Karpas-422 (cell line): ENCODE data around the gene DLK1. TPM values are rescaled to one million over a fixed set of nuclear protein-coding genes. Genes with fewer than 3 reads are reported as not detected.

Source experiments
- DNase-seq: peaks from one replicate; pipeline ENCODE4 v3.0.0-alpha.2; 2015
- H2AFZ ChIP-seq: fragments of 200-600 bp; sonication (generic); 2 replicates; pipeline ENCODE4 v1.6.1; 2014; ENCODE audit warnings: antibody characterized with exemption, low read length, mixed read lengths
- H3K27ac ChIP-seq: fragments of 200-600 bp; sonication (generic); 2 replicates; pipeline ENCODE4 v1.5.1; 2014; ENCODE audit warnings: mild to moderate bottlenecking, low read length, moderate library complexity
- H3K27me3 ChIP-seq: fragments of 200-600 bp; sonication (generic); 2 replicates; pipeline ENCODE4 v1.6.1; 2014; ENCODE audit warnings: low read length, mixed read lengths
- H3K36me3 ChIP-seq: fragments of 200-600 bp; sonication (generic); 2 replicates; pipeline ENCODE4 v1.6.1; 2014; ENCODE audit warnings: low read length, mixed read lengths; ENCODE audit not compliant: insufficient read depth
- H3K4me1 ChIP-seq: fragments of 200-600 bp; sonication (generic); 2 replicates; pipeline ENCODE4 v1.6.1; 2014; ENCODE audit warnings: mild to moderate bottlenecking, low read length, mixed read lengths
- H3K4me2 ChIP-seq: fragments of 200-600 bp; sonication (generic); 2 replicates; pipeline ENCODE4 v1.6.1; 2014; ENCODE audit warnings: low read length, low read depth, mild to moderate bottlenecking; ENCODE audit not compliant: poor library complexity, severe bottlenecking
- H3K4me3 ChIP-seq: fragments of 200-600 bp; sonication (generic); 2 replicates; pipeline ENCODE4 v1.5.1; 2014; ENCODE audit warnings: mild to moderate bottlenecking, antibody characterized with exemption, low read length, mixed read lengths
- H3K79me2 ChIP-seq: fragments of 200-600 bp; sonication (generic); 2 replicates; pipeline ENCODE4 v1.6.1; 2014; ENCODE audit warnings: mild to moderate bottlenecking, low read length, mixed read lengths
- H3K9ac ChIP-seq: fragments of 200-600 bp; sonication (generic); 2 replicates; pipeline ENCODE4 v1.6.0; 2014; ENCODE audit warnings: low read length
- H3K9me2 ChIP-seq: fragments of 200-600 bp; sonication (generic), shearing (Covaris generic); replicated peaks from 2 replicates; pipeline ENCODE4 v1.6.0; 2014; ENCODE audit warnings: mild to moderate bottlenecking, low read length, moderate library complexity; ENCODE audit not compliant: insufficient read depth
- H3K9me3 ChIP-seq: fragments of 300-700, 200-600 bp; sonication (generic); 2 replicates; pipeline ENCODE4 v1.6.1; 2014; ENCODE audit warnings: low read length, mixed read lengths
- H4K20me1 ChIP-seq: fragments of 200-600 bp; sonication (generic); 2 replicates; pipeline ENCODE4 v1.6.1; 2014; ENCODE audit warnings: mild to moderate bottlenecking, antibody characterized with exemption, low read length, low read depth; ENCODE audit not compliant: insufficient read depth
- total RNA-seq: library from RNA; depleted of rRNA; stranded (reverse); fragments of >200 nt; shearing (Covaris generic); gene quantifications from 2 replicates; pipeline ENCODE4 v1.2.3, GENCODE V29; 2014; ENCODE audit warnings: low replicate concordance

DLK1 gene
- total RNA-seq, 1 experiment from 2014 or later, result not detected

- Histone ChIP-seq H3K27me3 (0 out of 2 replicates have a peak, but pooled peaks cover 5% of the 10 kb centered on the region), H2AFZ (no peak overlapping the region), H3K9ac (no peak overlapping the region), H3K9me3 (no peaks in the 10 kb centered on the region), H3K4me1 (no peaks in the 10 kb centered on the region), H3K9me2 (no peaks in the 10 kb centered on the region), H3K27ac (no peak overlapping the region), H3K79me2 (no peaks in the 10 kb centered on the region), H3K4me3 (no peak overlapping the region), H4K20me1 (no peaks in the 10 kb centered on the region), H3K4me2 (no peak overlapping the region), H3K36me3 (no peaks in the 10 kb centered on the region)
- no peak for DNase-seq
Observed at GRCh38 chr14:100747021-100747586, 20.4 kb downstream of the DLK1 start.

GRCh38 chr14:100747736-100748135 is 21.0 kb downstream of the DLK1 start:
- Histone ChIP-seq H3K9me3 (no peaks in the 10 kb centered on the region), H3K36me3 (no peaks in the 10 kb centered on the region), H2AFZ (no peak overlapping the region), H3K27me3 (0 out of 2 replicates have a peak, but pooled peaks cover 5% of the 10 kb centered on the region), H4K20me1 (no peaks in the 10 kb centered on the region), H3K9me2 (no peaks in the 10 kb centered on the region), H3K4me2 (no peak overlapping the region), H3K4me1 (no peaks in the 10 kb centered on the region), H3K79me2 (no peaks in the 10 kb centered on the region), H3K9ac (no peak overlapping the region), H3K4me3 (no peak overlapping the region), H3K27ac (no peak overlapping the region)
- DNase-seq, result no peak

GRCh38 chr14:100748403-100748802 is 21.7 kb downstream of the DLK1 start:
- Histone ChIP-seq H3K27ac (no peak overlapping the region), H3K9me2 (no peaks in the 10 kb centered on the region), H3K9ac (no peak overlapping the region), H3K4me1 (no peaks in the 10 kb centered on the region), H3K36me3 (no peaks in the 10 kb centered on the region), H3K4me3 (no peak overlapping the region), H3K9me3 (no peaks in the 10 kb centered on the region), H3K27me3 (0 out of 2 replicates have a peak, but pooled peaks cover 5% of the 10 kb centered on the region), H2AFZ (no peak overlapping the region), H3K4me2 (no peak overlapping the region), H3K79me2 (no peaks in the 10 kb centered on the region), H4K20me1 (no peaks in the 10 kb centered on the region)
- no peak for DNase-seq

GRCh38 chr14:100748944-100749343 is 22.3 kb downstream of the DLK1 start:
- Histone ChIP-seq H3K36me3 (no peaks in the 10 kb centered on the region), H4K20me1 (no peaks in the 10 kb centered on the region), H3K9me3 (no peaks in the 10 kb centered on the region), H3K9ac (no peak overlapping the region), H2AFZ (no peak overlapping the region), H3K4me1 (no peaks in the 10 kb centered on the region), H3K27me3 (0 out of 2 replicates have a peak, but pooled peaks cover 5% of the 10 kb centered on the region), H3K4me2 (no peak overlapping the region), H3K4me3 (no peak overlapping the region), H3K79me2 (no peaks in the 10 kb centered on the region), H3K9me2 (no peaks in the 10 kb centered on the region), H3K27ac (no peak overlapping the region)
- DNase-seq, result no peak

GRCh38 chr14:100749967-100750597 is 23.4 kb downstream of the DLK1 start:
- DNase-seq, result no peak
- no peak overlapping the region for H3K27ac ChIP-seq
- H4K20me1 ChIP-seq, result no peaks in the 10 kb centered on the region
- H3K4me1 ChIP-seq, result no peaks in the 10 kb centered on the region
- no peaks in the 10 kb centered on the region for H3K9me2 ChIP-seq
- no peak overlapping the region for H3K4me3 ChIP-seq
- no peak overlapping the region for H3K9ac ChIP-seq
- no peak overlapping the region for H3K4me2 ChIP-seq
- H3K9me3 ChIP-seq, result no peaks in the 10 kb centered on the region
- no peaks in the 10 kb centered on the region for H3K36me3 ChIP-seq
- no peak overlapping the region for H2AFZ ChIP-seq
- H3K79me2 ChIP-seq, result no peaks in the 10 kb centered on the region
- 0 out of 2 replicates have a peak, but pooled peaks cover 2% of the 10 kb centered on the region for H3K27me3 ChIP-seq

- H3K9ac ChIP-seq, result no peak overlapping the region
- no peaks in the 10 kb centered on the region for H3K36me3 ChIP-seq
- H3K27ac ChIP-seq, result no peak overlapping the region
- H3K4me1 ChIP-seq, result no peaks in the 10 kb centered on the region
- no peak overlapping the region for H3K4me2 ChIP-seq
- H4K20me1 ChIP-seq, result no peaks in the 10 kb centered on the region
- no peak overlapping the region for H2AFZ ChIP-seq
- DNase-seq, result no peak
- no peak overlapping the region for H3K4me3 ChIP-seq
- H3K9me2 ChIP-seq, result no peaks in the 10 kb centered on the region
- no peaks in the 10 kb centered on the region for H3K79me2 ChIP-seq
- H3K27me3 ChIP-seq, result peaks cover 10% of the 10 kb centered on the region
- H3K9me3 ChIP-seq, result no peaks in the 10 kb centered on the region
Observed at GRCh38 chr14:100750762-100751699, 24.3 kb downstream of the DLK1 start.

GRCh38 chr14:100754020-100754419 is 27.3 kb downstream of the DLK1 start:
- Histone ChIP-seq H3K9me2 (no peaks in the 10 kb centered on the region), H3K4me1 (no peaks in the 10 kb centered on the region), H3K9me3 (no peaks in the 10 kb centered on the region), H3K27ac (no peak overlapping the region), H3K4me3 (no peak overlapping the region), H3K36me3 (no peaks in the 10 kb centered on the region), H3K27me3 (peaks cover 8% of the 10 kb centered on the region), H3K9ac (no peak overlapping the region), H3K4me2 (no peak overlapping the region), H3K79me2 (no peaks in the 10 kb centered on the region), H4K20me1 (no peaks in the 10 kb centered on the region), H2AFZ (no peak overlapping the region)
- no peak for DNase-seq

- Histone ChIP-seq H3K9ac (no peak overlapping the region), H3K4me3 (no peak overlapping the region)
Observed at GRCh38 chr14:100755649-100756048, 29.0 kb downstream of the DLK1 start.

More at GRCh38 chr14:100755649-100756048, 29.0 kb downstream of the DLK1 start:
- Histone ChIP-seq H3K9me3 (no peaks in the 10 kb centered on the region), H2AFZ (no peak overlapping the region), H3K9me2 (no peaks in the 10 kb centered on the region), H4K20me1 (no peaks in the 10 kb centered on the region), H3K27me3 (peaks cover 8% of the 10 kb centered on the region), H3K79me2 (no peaks in the 10 kb centered on the region), H3K36me3 (no peaks in the 10 kb centered on the region), H3K4me1 (no peaks in the 10 kb centered on the region), H3K27ac (no peak overlapping the region), H3K4me2 (no peak overlapping the region)
- no peak for DNase-seq
